Measurements from ENCODE around the gene LNP1.

- no peak for TF ChIP-seq POLR2A (IDR thresholded peaks at IDR 0.05)
- TF ChIP-seq, protein P1, sequence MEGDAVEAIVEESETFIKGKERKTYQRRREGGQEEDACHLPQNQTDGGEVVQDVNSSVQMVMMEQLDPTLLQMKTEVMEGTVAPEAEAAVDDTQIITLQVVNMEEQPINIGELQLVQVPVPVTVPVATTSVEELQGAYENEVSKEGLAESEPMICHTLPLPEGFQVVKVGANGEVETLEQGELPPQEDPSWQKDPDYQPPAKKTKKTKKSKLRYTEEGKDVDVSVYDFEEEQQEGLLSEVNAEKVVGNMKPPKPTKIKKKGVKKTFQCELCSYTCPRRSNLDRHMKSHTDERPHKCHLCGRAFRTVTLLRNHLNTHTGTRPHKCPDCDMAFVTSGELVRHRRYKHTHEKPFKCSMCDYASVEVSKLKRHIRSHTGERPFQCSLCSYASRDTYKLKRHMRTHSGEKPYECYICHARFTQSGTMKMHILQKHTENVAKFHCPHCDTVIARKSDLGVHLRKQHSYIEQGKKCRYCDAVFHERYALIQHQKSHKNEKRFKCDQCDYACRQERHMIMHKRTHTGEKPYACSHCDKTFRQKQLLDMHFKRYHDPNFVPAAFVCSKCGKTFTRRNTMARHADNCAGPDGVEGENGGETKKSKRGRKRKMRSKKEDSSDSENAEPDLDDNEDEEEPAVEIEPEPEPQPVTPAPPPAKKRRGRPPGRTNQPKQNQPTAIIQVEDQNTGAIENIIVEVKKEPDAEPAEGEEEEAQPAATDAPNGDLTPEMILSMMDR (IDR thresholded peaks at IDR 0.05), result no peak
Observed at GRCh38 chr3:100427699-100428098, 26.4 kb downstream of the LNP1 start.

Data from right lobe of liver (tissue), 4 donors.